ENCODE data around the gene ZNF133. TPM values are rescaled to one million over a fixed set of nuclear protein-coding genes. Genes with fewer than 3 reads are reported as not detected.

Gene ZNF133
- polyA plus RNA-seq, 1 donor from 2014 or later, result 71.2 TPM

Small RNA genes within 50 kb of the gene (small RNA-seq; reads per million reads assigned to genes)
- gene RN7SL14P (0 to 1.0 (median 0.82) reads per million in 3 experiments), gene RNU2-56P (0 to 8.6 (median 0.26) reads per million in 3 experiments)

Other genes with a start within 250 kb of the ZNF133 start
- gene OVOL2, start 230.6 kb upstream of the ZNF133 start, polyA plus RNA-seq, result not detected in 2 replicates
- gene KAT14, start 150.7 kb upstream of the ZNF133 start, polyA plus RNA-seq, result 19.3 and 29.2 TPM in 2 replicates
- gene PET117, start 150.7 kb upstream of the ZNF133 start, polyA plus RNA-seq, result 24.9 and 39.0 TPM in 2 replicates
- gene DZANK1, start 178.5 kb downstream of the ZNF133 start, polyA plus RNA-seq, result 10.6 and 17.0 TPM in 2 replicates
- gene POLR3F, start 178.9 kb downstream of the ZNF133 start, polyA plus RNA-seq, result 47.3 and 54.9 TPM in 2 replicates
- gene RBBP9, start 208.7 kb downstream of the ZNF133 start, polyA plus RNA-seq, result 34.4 and 37.9 TPM in 2 replicates
- gene SEC23B, start 219.4 kb downstream of the ZNF133 start, polyA plus RNA-seq, result 77.8 and 83.5 TPM in 2 replicates

All from neural cell (in vitro differentiated cells).